ENCODE data around the gene SVOPL. TPM values are rescaled to one million over a fixed set of nuclear protein-coding genes. Genes with fewer than 3 reads are reported as not detected.

The SVOPL gene
- total and polyA plus RNA-seq, 4 donors, result 0.33 TPM; not detected in 3

GRCh38 chr7:138618506-138618905, 82.7 kb downstream of the SVOPL start:
- WGBS, result 90% methylated on average over 10 of the region's 10 CpGs
- TF ChIP-seq SP1 (IDR thresholded peaks at IDR 0.05) (no peak), REST (IDR thresholded peaks at IDR 0.05) (no peak), MAX (IDR thresholded peaks at IDR 0.05) (no peak), CTCF (IDR thresholded peaks at IDR 0.05; ENCODE audit: low read depth, low read length, missing input control) (no peak), EGR1 (IDR thresholded peaks at IDR 0.05; ENCODE audit: low read depth in 2 of 2) (no peak), GABPA (IDR thresholded peaks at IDR 0.05 in 1 of 2, conservative IDR thresholded peaks at IDR 0.05 in 1 of 2) (no peak), RXRA (IDR thresholded peaks at IDR 0.05) (no peak), YY1 (IDR thresholded peaks at IDR 0.05) (no peak), TAF1 (conservative IDR thresholded peaks at IDR 0.05) (no peak), RAD21 (IDR thresholded peaks at IDR 0.05) (no peak), ATF3 (IDR thresholded peaks at IDR 0.05) (no peak), FOXA1 (IDR thresholded peaks at IDR 0.05) (no peak), JUND (IDR thresholded peaks at IDR 0.05) (no peak), NR2F2 (IDR thresholded peaks at IDR 0.05) (no peak), HNF4G (IDR thresholded peaks at IDR 0.05) (no peak), FOXA2 (IDR thresholded peaks at IDR 0.05) (no peak)

GRCh38 chr7:138616085-138616484, 85.1 kb downstream of the SVOPL start:
- H3K27me3 ChIP-seq (ENCODE audit: control insufficient read depth in 4 of 4, insufficient read depth in 4 of 4, low read length in 3 of 4), result no peaks in the 10 kb centered on the region
- TF ChIP-seq FOXA1 (IDR thresholded peaks at IDR 0.05) (no peak), ZBTB33 (IDR thresholded peaks at IDR 0.05) (no peak), YY1 (IDR thresholded peaks at IDR 0.05) (no peak), ATF3 (IDR thresholded peaks at IDR 0.05) (no peak)
- 97% methylated on average over 6 of the region's 6 CpGs for WGBS

More at GRCh38 chr7:138618506-138618905, 82.7 kb downstream of the SVOPL start:
- Histone ChIP-seq H3K27ac (ENCODE audit: low read depth in 1 of 2, low read length in 2 of 2) (no peak overlapping the region), H3K36me3 (ENCODE audit: control insufficient read depth in 4 of 4, insufficient read depth in 3 of 4, low read depth in 1 of 4, low read length in 3 of 4) (no peaks in the 10 kb centered on the region), H3K9me3 (ENCODE audit: control insufficient read depth in 4 of 4, low read length in 3 of 4) (no peaks in the 10 kb centered on the region), H3K4me1 (ENCODE audit: control insufficient read depth in 4 of 4, insufficient read depth in 4 of 4, low read length in 3 of 4) (peaks cover 1 to 11% (median 4%) of the 10 kb centered on the region in 4 donors), H3K4me3 (ENCODE audit: low read depth in 1 of 3, low read length in 3 of 3) (no peak overlapping the region), H3K9ac (ENCODE audit: low read depth in 1 of 2, low read length in 2 of 2) (no peak overlapping the region), H3K27me3 (ENCODE audit: control insufficient read depth in 4 of 4, insufficient read depth in 4 of 4, low read length in 3 of 4) (no peaks in the 10 kb centered on the region)
- no peak for DNase-seq (ENCODE audit: low spot score)

More at GRCh38 chr7:138616085-138616484, 85.1 kb downstream of the SVOPL start:
- no peak for DNase-seq (ENCODE audit: low spot score)
- H3K36me3 ChIP-seq (ENCODE audit: control insufficient read depth in 4 of 4, insufficient read depth in 3 of 4, low read depth in 1 of 4, low read length in 3 of 4), result no peaks in the 10 kb centered on the region
- no peaks in the 10 kb centered on the region for H3K9me3 ChIP-seq (ENCODE audit: control insufficient read depth in 4 of 4, low read length in 3 of 4)
- H3K4me3 ChIP-seq (ENCODE audit: low read depth in 1 of 3, low read length in 3 of 3), result no peak overlapping the region
- H3K4me1 ChIP-seq (ENCODE audit: control insufficient read depth in 4 of 4, insufficient read depth in 4 of 4, low read length in 3 of 4), result peaks cover 1 to 22% (median 4%) of the 10 kb centered on the region in 4 donors
- H3K9ac ChIP-seq (ENCODE audit: low read depth in 1 of 2, low read length in 2 of 2), result no peak overlapping the region
- H3K27ac ChIP-seq (ENCODE audit: low read depth in 1 of 2, low read length in 2 of 2), result no peak overlapping the region

Data from liver (tissue), 9 donors.